ENCODE measurements around the gene OR13G1.

DNA sequence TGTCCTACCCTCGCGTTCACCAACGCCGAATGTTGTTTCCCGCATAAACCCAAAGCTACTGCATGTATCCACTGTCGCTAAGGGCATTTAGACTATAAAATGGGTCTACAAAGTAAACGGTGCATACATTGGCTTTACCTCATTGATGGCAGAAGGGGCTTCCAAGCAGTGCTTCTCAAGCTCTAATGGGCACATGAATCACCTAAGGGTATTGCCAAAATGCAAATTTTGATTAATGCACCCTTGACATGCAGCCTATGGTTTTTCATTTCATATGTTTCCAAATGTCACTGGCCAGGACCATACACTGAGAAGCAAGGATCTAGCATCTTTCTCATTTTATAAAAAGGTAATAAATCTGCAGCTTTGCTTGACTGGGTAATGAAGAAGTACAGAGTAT, 34.2 kb upstream of the OR13G1 start:
- TF ChIP-seq, protein P1, sequence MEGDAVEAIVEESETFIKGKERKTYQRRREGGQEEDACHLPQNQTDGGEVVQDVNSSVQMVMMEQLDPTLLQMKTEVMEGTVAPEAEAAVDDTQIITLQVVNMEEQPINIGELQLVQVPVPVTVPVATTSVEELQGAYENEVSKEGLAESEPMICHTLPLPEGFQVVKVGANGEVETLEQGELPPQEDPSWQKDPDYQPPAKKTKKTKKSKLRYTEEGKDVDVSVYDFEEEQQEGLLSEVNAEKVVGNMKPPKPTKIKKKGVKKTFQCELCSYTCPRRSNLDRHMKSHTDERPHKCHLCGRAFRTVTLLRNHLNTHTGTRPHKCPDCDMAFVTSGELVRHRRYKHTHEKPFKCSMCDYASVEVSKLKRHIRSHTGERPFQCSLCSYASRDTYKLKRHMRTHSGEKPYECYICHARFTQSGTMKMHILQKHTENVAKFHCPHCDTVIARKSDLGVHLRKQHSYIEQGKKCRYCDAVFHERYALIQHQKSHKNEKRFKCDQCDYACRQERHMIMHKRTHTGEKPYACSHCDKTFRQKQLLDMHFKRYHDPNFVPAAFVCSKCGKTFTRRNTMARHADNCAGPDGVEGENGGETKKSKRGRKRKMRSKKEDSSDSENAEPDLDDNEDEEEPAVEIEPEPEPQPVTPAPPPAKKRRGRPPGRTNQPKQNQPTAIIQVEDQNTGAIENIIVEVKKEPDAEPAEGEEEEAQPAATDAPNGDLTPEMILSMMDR (IDR thresholded peaks at IDR 0.05; ENCODE audit: insufficient read depth, low read length): no peak
- TF ChIP-seq POLR2AphosphoS5 (IDR thresholded peaks at IDR 0.05; ENCODE audit: low read depth): no peak

All from HL-60 (cell line).